CD14-positive monocyte (primary cell): ENCODE results near the gene SSBP2. TPM values are rescaled to one million over a fixed set of nuclear protein-coding genes. Genes with fewer than 3 reads are reported as not detected.
"Not testable (repeated sequence)": the region's sequence is repeated elsewhere in the genome, so short reads cannot be mapped to it uniquely, and the experiment has no call there.

Experiments used
- DNase-seq, 3 donors: peaks; one replicate each; pipeline ENCODE4 v3.0.0-alpha.2; 2011 to 2022
- H2AFZ ChIP-seq: 2 replicates; pipeline ENCODE4 v1.6.0; 2012; ENCODE audit warnings: mild to moderate bottlenecking, low read depth, low read length, inconsistent platforms; ENCODE audit not compliant: insufficient read depth, poor library complexity, severe bottlenecking
- H3K27ac ChIP-seq, 2 donors: 1 replicate in 1 of 2; 2 replicates in 1 of 2; pipeline ENCODE4 v1.5.1; 2012 to 2013; ENCODE audit warnings: low read length in 2 of 2, control low read depth in 1 of 2, inconsistent platforms in 1 of 2, low read depth in 1 of 2, mild to moderate bottlenecking in 1 of 2
- H3K27me3 ChIP-seq, 2 donors: one replicate each; pipeline versions ENCODE4 v1.6.0 to v1.6.1; 2011 to 2013; ENCODE audit warnings: low read length in 2 of 2; ENCODE audit not compliant: control insufficient read depth in 2 of 2, insufficient read depth in 2 of 2
- H3K36me3 ChIP-seq, 2 donors: replicated peaks in 1 of 2; 1 replicate in 1 of 2; 2 replicates in 1 of 2; pipeline versions ENCODE4 v1.5.1 to v1.6.1; 2012 to 2013; ENCODE audit warnings: low read length in 2 of 2, control low read depth in 1 of 2, inconsistent platforms in 1 of 2, mild to moderate bottlenecking in 1 of 2; ENCODE audit not compliant: insufficient read depth in 2 of 2, control insufficient read depth in 1 of 2
- H3K4me1 ChIP-seq, 2 donors: 1 replicate in 1 of 2; 2 replicates in 1 of 2; pipeline versions ENCODE4 v1.5.1 to v1.6.1; 2012 to 2013; ENCODE audit warnings: low read length in 2 of 2, control low read depth in 1 of 2, inconsistent platforms in 1 of 2, mild to moderate bottlenecking in 1 of 2, moderate library complexity in 1 of 2; ENCODE audit not compliant: insufficient read depth in 2 of 2, control insufficient read depth in 1 of 2
- H3K4me2 ChIP-seq: replicated peaks from 2 replicates; pipeline ENCODE3; 2012; ENCODE audit warnings: low read length, moderate library complexity, mild to moderate bottlenecking; ENCODE audit not compliant: poor library complexity, severe bottlenecking; ENCODE audit errors: extremely low read depth
- H3K4me3 ChIP-seq, 3 experiments: fragments of 200-600 bp in 1 of 3; sonication (generic) in 1 of 3; replicated peaks in 1 of 3; 1 replicate in 2 of 3; 2 replicates in 1 of 3; pipeline ENCODE4 v1.5.1; 2011 to 2013; ENCODE audit warnings: low read length in 3 of 3, mild to moderate bottlenecking in 3 of 3, control low read depth in 2 of 3, low read depth in 2 of 3, inconsistent platforms in 1 of 3, moderate library complexity in 1 of 3
- H3K79me2 ChIP-seq: 2 replicates; pipeline ENCODE4 v1.6.0; 2012; ENCODE audit warnings: mild to moderate bottlenecking, control low read depth, inconsistent platforms, low read length, moderate library complexity; ENCODE audit not compliant: insufficient read depth
- H3K9ac ChIP-seq: 2 replicates; pipeline ENCODE4 v1.6.0; 2017; ENCODE audit warnings: low read length, mild to moderate bottlenecking; ENCODE audit not compliant: insufficient read depth, poor library complexity, severe bottlenecking
- H3K9me3 ChIP-seq, 2 donors: replicated peaks in 1 of 2; 1 replicate in 1 of 2; 2 replicates in 1 of 2; pipeline versions ENCODE4 v1.5.1 to v1.6.1; 2012 to 2013; ENCODE audit warnings: low read length in 2 of 2, control low read depth in 1 of 2; ENCODE audit not compliant: control insufficient read depth in 1 of 2, insufficient read depth in 1 of 2
- H4K20me1 ChIP-seq: 2 replicates; pipeline ENCODE4 v1.6.0; 2012; ENCODE audit warnings: mild to moderate bottlenecking, low read length, control low read depth, moderate library complexity; ENCODE audit not compliant: insufficient read depth
- H3K27ac Mint-ChIP-seq, 7 donors: one replicate each; pipeline ENCODE4 v1.8.0; 2020; ENCODE audit warnings: mild to moderate bottlenecking in 7 of 7, mixed read lengths in 7 of 7, moderate library complexity in 6 of 7, inconsistent platforms in 2 of 7
- H3K27me3 Mint-ChIP-seq, 3 donors: one replicate each; pipeline ENCODE4 v1.8.0; 2021 to 2022; ENCODE audit warnings: low read depth in 3 of 3, mild to moderate bottlenecking in 3 of 3, mixed read lengths in 3 of 3, moderate library complexity in 3 of 3, inconsistent platforms in 1 of 3
- H3K36me3 Mint-ChIP-seq, 2 donors: one replicate each; pipeline ENCODE4 v1.8.0; 2020; ENCODE audit warnings: mixed read lengths in 2 of 2, inconsistent platforms in 1 of 2, mild to moderate bottlenecking in 1 of 2
- H3K4me1 Mint-ChIP-seq: one replicate; pipeline ENCODE4 v1.8.0; 2020; ENCODE audit warnings: mild to moderate bottlenecking, mixed read lengths
- H3K4me3 Mint-ChIP-seq, 2 donors: one replicate each; pipeline ENCODE4 v1.8.0; 2020; ENCODE audit warnings: mild to moderate bottlenecking in 2 of 2, mixed read lengths in 2 of 2, moderate library complexity in 1 of 2
- H3K9me3 Mint-ChIP-seq, 7 donors: one replicate each; pipeline ENCODE4 v1.8.0; 2020 to 2022; ENCODE audit warnings: mixed read lengths in 7 of 7, mild to moderate bottlenecking in 6 of 7, moderate library complexity in 6 of 7, inconsistent platforms in 2 of 7
- CTCF ChIP-seq: fragments of 200-600 bp; IDR thresholded peaks from one replicate; pipeline ENCODE4 v1.8.0; 2022; ENCODE audit warnings: antibody characterized with exemption, mild to moderate bottlenecking
- WGBS: methylation state at CpG from one replicate; pipeline ENCODE4 v1.1.5; 2013; ENCODE audit warnings: missing lambda C conversion rate; ENCODE audit not compliant: insufficient coverage; 5-methylcytosine and 5-hydroxymethylcytosine counted together
- intact Hi-C, 2 donors: fragments of 100-400 bp; cut with micrococcal nuclease; formaldehyde crosslinking; loops; one replicate each; pipeline versions ENCODE4 v1.15.0 to v1.15.1; 2023
- polyA plus RNA-seq, 3 donors: library from polyadenylated mRNA; depleted of rRNA in 1 of 3; unstranded in 2 of 3; stranded (reverse) in 1 of 3; fragments of 300-500 nt in 2 of 3; fragments of >200 nt in 1 of 3; fragmentation: Illumina TruSeq in 2 of 3; gene quantifications; 1 replicate in 2 of 3; 2 replicates in 1 of 3; pipeline ENCODE4 v1.2.3, GENCODE V29; 2012 to 2021

Gene SSBP2
- polyA plus RNA-seq, 3 donors: 29.1 to 55.2 (median 53.4) TPM

GRCh38 chr5:81409361-81409760 lies 341.5 kb downstream of the SSBP2 start:
- Histone ChIP-seq H3K9me3 (no peaks in the 10 kb centered on the region), H3K4me1 (no peaks in the 10 kb centered on the region), H4K20me1 (no peaks in the 10 kb centered on the region), H3K4me2 (no peak overlapping the region), H3K27ac (no peak overlapping the region), H2AFZ (no peak overlapping the region), H3K9ac (no peak overlapping the region), H3K27me3 (no peaks in the 10 kb centered on the region), H3K36me3 (no peaks in the 10 kb centered on the region), H3K4me3 (no peak overlapping the region), H3K79me2 (no peaks in the 10 kb centered on the region)
- H3K4me1 Mint-ChIP-seq: no peaks in the 10 kb centered on the region
- no peak overlapping the region for H3K4me3 Mint-ChIP-seq
- peaks cover 0 to 2% (median 0%) of the 10 kb centered on the region in 7 donors for H3K9me3 Mint-ChIP-seq
- H3K27ac Mint-ChIP-seq: no peak overlapping the region
- intact Hi-C loops: no loop called here
- no peak for DNase-seq
- whole genome bisulfite sequencing: no CpG with 5 or more reads among the region's 2 CpGs
- no peak for TF ChIP-seq CTCF
- H3K27me3 Mint-ChIP-seq: no peaks in the 10 kb centered on the region
- no peaks in the 10 kb centered on the region for H3K36me3 Mint-ChIP-seq

- Histone ChIP-seq H3K27me3 (no peaks in the 10 kb centered on the region), H3K4me1 (no peaks in the 10 kb centered on the region), H3K36me3 (no peaks in the 10 kb centered on the region), H2AFZ (no peak overlapping the region), H3K79me2 (no peaks in the 10 kb centered on the region), H3K4me3 (no peak overlapping the region), H3K9me3 (no peaks in the 10 kb centered on the region), H3K4me2 (no peak overlapping the region), H3K27ac (no peak overlapping the region), H4K20me1 (no peaks in the 10 kb centered on the region), H3K9ac (no peak overlapping the region)
- Mint-ChIP-seq H3K36me3 (no peaks in the 10 kb centered on the region), H3K4me3 (no peak overlapping the region), H3K27me3 (no peaks in the 10 kb centered on the region), H3K4me1 (no peaks in the 10 kb centered on the region), H3K27ac (no peak overlapping the region), H3K9me3 (peaks cover 0 to 2% (median 0%) of the 10 kb centered on the region in 7 donors)
- WGBS: no CpG with 5 or more reads among the region's 1 CpG
- no peak for TF ChIP-seq CTCF
- no peak for DNase-seq
- intact Hi-C loops: no loop called here
Observed at GRCh38 chr5:81408496-81408895, 342.4 kb downstream of the SSBP2 start.

- H3K27ac Mint-ChIP-seq, H3K4me1 ChIP-seq, H3K36me3 ChIP-seq, H3K79me2 ChIP-seq, intact Hi-C loops, H3K27me3 ChIP-seq, H2AFZ ChIP-seq, H4K20me1 ChIP-seq, H3K4me1 Mint-ChIP-seq, H3K4me3 Mint-ChIP-seq, H3K9me3 Mint-ChIP-seq, H3K4me3 ChIP-seq, H3K27ac ChIP-seq, H3K9me3 ChIP-seq, H3K27me3 Mint-ChIP-seq, H3K36me3 Mint-ChIP-seq, H3K9ac ChIP-seq, H3K4me2 ChIP-seq, DNase-seq: not testable (repeated sequence)
- WGBS: no CpG with 5 or more reads among the region's 4 CpGs
Observed at GRCh38 chr5:81407811-81408210, 343.1 kb downstream of the SSBP2 start.
